GM12878 (cell line): ENCODE data around the gene PYGB. TPM values are rescaled to one million over a fixed set of nuclear protein-coding genes. Genes with fewer than 3 reads are reported as not detected.

Source experiments
- ATAC-seq: fragments of 200-7000 bp; cut with Tn5 transposase; 3 replicates; pipeline ENCODE4 v1.9.1; 2020; ENCODE audit warnings: mild to moderate bottlenecking, moderate library complexity
- BruUV-seq: library from RNA; stranded (reverse); fragments of 400-500 nt; replicated peaks from 2 replicates; lab custom pipeline; 2021; lab: Mats Ljungman, UMichigan
- CTCF ChIA-PET: fragments of 300-600 bp; sonication (Branson Sonifier 250); formaldehyde crosslinking; extraction: SDS; loops from one replicate; lab custom pipeline; 2021; ENCODE audit warnings: inconsistent platforms; lab: Yijun Ruan, JAX
- POLR2A ChIA-PET: fragments of 350-600 bp; formaldehyde crosslinking; extraction: SDS; loops from one replicate; lab custom pipeline; 2021; ENCODE audit warnings: inconsistent platforms; lab: Charles Lee
- RAD21 ChIA-PET: fragments of 300-600 bp; sonication (Branson Sonifier 250); formaldehyde crosslinking; loops from one replicate; lab custom pipeline; 2023; ENCODE audit warnings: antibody characterized with exemption; ENCODE audit not compliant: unreplicated experiment; lab: Charles Lee
- SMC1A ChIA-PET: fragments of 300-600 bp; sonication (Branson Sonifier 250); formaldehyde crosslinking; loops from one replicate; lab custom pipeline; 2023; ENCODE audit not compliant: unreplicated experiment, uncharacterized antibody; lab: Charles Lee
- DNase-seq: peaks from one replicate; pipeline ENCODE4 v3.0.0-alpha.2; 2011; ENCODE audit warnings: low read depth, low spot score
- FAIRE-seq: peaks from 3 replicates; lab custom pipeline; 2011; peaks lifted over from hg19 to GRCh38; lab: Jason Lieb, UNC
- H2AFZ ChIP-seq: 2 replicates; pipeline ENCODE4 v1.6.0; 2011; ENCODE audit warnings: low read depth, low read length, control low read depth; ENCODE audit not compliant: control insufficient read depth
- H3K27ac ChIP-seq: 2 replicates; pipeline ENCODE4 v1.5.1; 2011; ENCODE audit warnings: control low read depth; ENCODE audit not compliant: control insufficient read depth, insufficient read depth
- H3K27me3 ChIP-seq, 2 experiments: replicated peaks in 1 of 2; 2 replicates each; pipeline versions ENCODE4 v1.6.0 to v1.6.1; 2011; ENCODE audit warnings: low read length in 1 of 2; ENCODE audit not compliant: control insufficient read depth in 2 of 2, insufficient read depth in 2 of 2
- H3K36me3 ChIP-seq, 2 experiments: 2 replicates each; pipeline ENCODE4 v1.5.1; 2011; ENCODE audit warnings: low read length in 1 of 2; ENCODE audit not compliant: control insufficient read depth in 2 of 2, insufficient read depth in 2 of 2
- H3K4me1 ChIP-seq: 2 replicates; pipeline ENCODE4 v1.6.1; 2011; ENCODE audit warnings: mild to moderate bottlenecking, low read length, moderate library complexity, mixed read lengths; ENCODE audit not compliant: control insufficient read depth, insufficient read depth
- H3K4me2 ChIP-seq: 2 replicates; pipeline ENCODE4 v1.6.0; 2011; ENCODE audit warnings: control low read depth; ENCODE audit not compliant: control insufficient read depth, insufficient read depth
- H3K4me3 ChIP-seq: fragments of 200-600 bp; sonication (generic); 2 replicates; pipeline ENCODE4 v1.5.1; 2016
- H3K79me2 ChIP-seq: 2 replicates; pipeline ENCODE4 v1.6.0; 2011; ENCODE audit warnings: low read length; ENCODE audit not compliant: control insufficient read depth, insufficient read depth
- H3K9ac ChIP-seq: 2 replicates; pipeline ENCODE4 v1.8.0; 2011; ENCODE audit warnings: low read length, control low read depth, mixed read lengths; ENCODE audit not compliant: control insufficient read depth, insufficient read depth
- H3K9me3 ChIP-seq: replicated peaks from 3 replicates; pipeline ENCODE4 v1.5.1; 2011; ENCODE audit warnings: mild to moderate bottlenecking, low read length; ENCODE audit not compliant: control insufficient read depth, insufficient read depth
- H4K20me1 ChIP-seq: 2 replicates; pipeline ENCODE4 v1.6.0; 2011; ENCODE audit not compliant: control insufficient read depth, insufficient read depth
- BRCA1 ChIP-seq: IDR thresholded peaks from 2 replicates; pipeline ENCODE4 v1.6.1; 2011; ENCODE audit warnings: low read depth, low read length, improper control_type of control experiment
- CBX5 ChIP-seq: sonication (generic); IDR thresholded peaks from 2 replicates; pipeline ENCODE4 v1.6.1; 2016; ENCODE audit warnings: low read depth, moderate library complexity, mild to moderate bottlenecking, inconsistent platforms
- CHD4 ChIP-seq: fragments of 200-600 bp; sonication (generic); IDR thresholded peaks from 2 replicates; pipeline ENCODE4 v1.6.1; 2016; ENCODE audit warnings: mild to moderate bottlenecking
- CREM ChIP-seq: IDR thresholded peaks from 2 replicates; pipeline ENCODE4 v1.6.1; 2014; ENCODE audit warnings: antibody characterized with exemption, low read depth
- ESRRA ChIP-seq: IDR thresholded peaks from 2 replicates; pipeline ENCODE4 v1.6.1; 2012; ENCODE audit warnings: mild to moderate bottlenecking, low read length, improper control_type of control experiment
- ETV6 ChIP-seq, 2 experiments: fragments of 450-650 bp in 1 of 2; IDR thresholded peaks in 1 of 2; conservative IDR thresholded peaks in 1 of 2; 2 replicates each; pipeline ENCODE4 v1.6.1; 2014; ENCODE audit warnings: antibody characterized with exemption in 1 of 2, borderline replicate concordance in 1 of 2, low read depth in 1 of 2, mild to moderate bottlenecking in 1 of 2, moderate library complexity in 1 of 2
- EZH2 ChIP-seq: IDR thresholded peaks from 2 replicates; pipeline ENCODE4 v1.6.1; 2012; ENCODE audit warnings: low read depth, mild to moderate bottlenecking, control low read depth, inconsistent platforms, low read length, borderline replicate concordance; ENCODE audit not compliant: control insufficient read depth
- HCFC1 ChIP-seq: fragments of 150-350 bp; IDR thresholded peaks from 2 replicates; pipeline ENCODE4 v1.6.1; 2014; ENCODE audit warnings: low read length
- PAX8 ChIP-seq: fragments of 450-650 bp; IDR thresholded peaks from 2 replicates; pipeline ENCODE4 v1.6.1; 2017; ENCODE audit warnings: mild to moderate bottlenecking, moderate library complexity
- POU2F2 ChIP-seq: IDR thresholded peaks from 3 replicates; pipeline ENCODE4 v1.6.1; 2011; ENCODE audit warnings: low read depth, mild to moderate bottlenecking, low read length, borderline replicate concordance
- SIN3A ChIP-seq: IDR thresholded peaks from 2 replicates; pipeline ENCODE4 v1.6.1; 2012; ENCODE audit warnings: low read depth, low read length, improper control_type of control experiment
- SMAD1 ChIP-seq: fragments of 450-650 bp; IDR thresholded peaks from 2 replicates; pipeline ENCODE4 v1.6.1; 2018; ENCODE audit warnings: mild to moderate bottlenecking, low read depth; ENCODE audit not compliant: partially characterized antibody
- SPI1 ChIP-seq: IDR thresholded peaks from 2 replicates; pipeline ENCODE4 v1.6.1; 2011; ENCODE audit warnings: low read depth, mild to moderate bottlenecking, low read length, moderate library complexity, borderline replicate concordance; ENCODE audit not compliant: insufficient read depth
- SREBF1 ChIP-seq: IDR thresholded peaks from 2 replicates; pipeline ENCODE4 v1.6.1; 2012; ENCODE audit warnings: mild to moderate bottlenecking, low read length
- SREBF2 ChIP-seq: IDR thresholded peaks from 2 replicates; pipeline ENCODE4 v1.6.1; 2012; ENCODE audit warnings: mild to moderate bottlenecking, low read length
- ZNF24 ChIP-seq: fragments of 450-650 bp; IDR thresholded peaks from 2 replicates; pipeline ENCODE4 v1.6.1; 2017; ENCODE audit warnings: antibody characterized with exemption, mild to moderate bottlenecking
- WGBS: methylation state at CpG from one replicate; pipeline ENCODE4 v1.1.6; 2016; ENCODE audit warnings: low lambda C conversion rate; ENCODE audit not compliant: insufficient replicate concordance, insufficient coverage; ENCODE audit errors: missing lambda C conversion rate; 5-methylcytosine and 5-hydroxymethylcytosine counted together
- in situ Hi-C: fragments of 300-500 bp; cut with MboI; formaldehyde crosslinking; loops from 9 replicates; pipeline ENCODE4 v1.14.3; 2018; ENCODE audit warnings: mixed read lengths
- intact Hi-C: fragments of 100-400 bp; cut with micrococcal nuclease; formaldehyde crosslinking; loops from one replicate; pipeline ENCODE4 v1.14.2; 2022; ENCODE audit not compliant: unreplicated experiment
- polyA plus RNA-seq, 11 experiments: library from polyadenylated mRNA; depleted of rRNA in 4 of 11; unstranded in 6 of 11; stranded (reverse) in 5 of 11; fragments of >200 nt; fragmentation: Nextera tagmentation in 4 of 11; fragmentation: Illumina TruSeq in 1 of 11; extraction: Ambion mirVana in 4 of 11; extraction: Trizol in 1 of 11; gene quantifications; 1 replicate in 1 of 11; 2 replicates in 10 of 11; pipeline versions ENCODE4 v1.2.1 to v1.2.3, GENCODE V29; 2011 to 2016; ENCODE audit warnings: inconsistent platforms in 2 of 11, missing spikeins in 2 of 11, low read depth in 1 of 11
- total RNA-seq, 4 experiments: library from RNA; depleted of rRNA in 3 of 4; stranded (reverse); fragments of >200 nt in 3 of 4; fragmentation: Illumina TruSeq in 1 of 4; extraction: Trizol in 1 of 4; gene quantifications; 2 replicates each; pipeline versions ENCODE4 v1.2.1 to v1.2.3, GENCODE V29; 2013 to 2021
- TF ChIP-seq, protein P1 (sequence below): fragments of 450-650 bp; IDR thresholded peaks from 2 replicates; pipeline ENCODE4 v1.6.1; 2017; ENCODE audit warnings: antibody characterized with exemption, mild to moderate bottlenecking, moderate library complexity
- TF ChIP-seq, protein P2 (sequence below): fragments of 450-650 bp; formaldehyde crosslinking; IDR thresholded peaks from 2 replicates; pipeline ENCODE4 v1.4.0; 2020; ENCODE audit warnings: mild to moderate bottlenecking, moderate library complexity

The PYGB gene
- total and polyA plus RNA-seq, 10 of the 15 experiments (the other 5 are each of a cell fraction or from before 2014, with no cell fraction given): 0.34 to 33.5 (median 21.8) TPM

DNA sequence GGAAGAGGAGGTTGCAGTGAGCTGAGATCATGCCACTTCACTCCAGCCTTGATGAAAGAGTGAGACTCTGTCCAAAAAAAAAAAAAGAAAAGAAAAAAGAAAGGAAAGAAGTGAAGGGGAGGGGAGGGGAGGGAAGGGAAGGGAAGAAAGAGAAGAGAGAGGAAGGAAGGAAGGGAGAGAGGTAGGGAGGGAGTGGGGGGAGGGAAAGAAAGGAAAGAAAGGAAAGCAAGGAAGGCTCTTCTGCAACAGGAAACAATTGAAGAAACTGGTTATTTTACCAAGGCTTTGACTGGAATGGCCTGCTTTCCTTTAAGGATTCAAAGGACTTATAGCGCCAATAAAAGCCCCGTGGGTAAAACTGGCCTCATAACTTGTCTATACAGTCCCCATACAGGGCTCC is 78.1 kb downstream of the PYGB start:
- intact Hi-C loops: no loop called here

More for the DNA sequence above, 78.1 kb downstream of the PYGB start:
- H3K27ac ChIP-seq: no peak overlapping the region
- H3K4me3 ChIP-seq: no peak overlapping the region
- H3K4me1 ChIP-seq: peaks cover 10% of the 10 kb centered on the region
- no peak for ATAC-seq
- TF ChIP-seq SREBF1 (no peak), CBX5 (no peak), POU2F2 (no peak), SREBF2 (no peak), CREM (no peak), ESRRA (no peak), HCFC1 (no peak), ETV6 (conservative IDR thresholded peaks at IDR 0.05 in 1 of 2, IDR thresholded peaks at IDR 0.05 in 1 of 2; ENCODE audit: borderline replicate concordance in 1 of 2, low read depth in 1 of 2) (no peak), CHD4 (no peak), PAX8 (no peak), SPI1 (no peak), ZNF24 (no peak), EZH2 (no peak), BRCA1 (no peak), SIN3A (no peak), SMAD1 (no peak)
- TF ChIP-seq, protein P1, sequence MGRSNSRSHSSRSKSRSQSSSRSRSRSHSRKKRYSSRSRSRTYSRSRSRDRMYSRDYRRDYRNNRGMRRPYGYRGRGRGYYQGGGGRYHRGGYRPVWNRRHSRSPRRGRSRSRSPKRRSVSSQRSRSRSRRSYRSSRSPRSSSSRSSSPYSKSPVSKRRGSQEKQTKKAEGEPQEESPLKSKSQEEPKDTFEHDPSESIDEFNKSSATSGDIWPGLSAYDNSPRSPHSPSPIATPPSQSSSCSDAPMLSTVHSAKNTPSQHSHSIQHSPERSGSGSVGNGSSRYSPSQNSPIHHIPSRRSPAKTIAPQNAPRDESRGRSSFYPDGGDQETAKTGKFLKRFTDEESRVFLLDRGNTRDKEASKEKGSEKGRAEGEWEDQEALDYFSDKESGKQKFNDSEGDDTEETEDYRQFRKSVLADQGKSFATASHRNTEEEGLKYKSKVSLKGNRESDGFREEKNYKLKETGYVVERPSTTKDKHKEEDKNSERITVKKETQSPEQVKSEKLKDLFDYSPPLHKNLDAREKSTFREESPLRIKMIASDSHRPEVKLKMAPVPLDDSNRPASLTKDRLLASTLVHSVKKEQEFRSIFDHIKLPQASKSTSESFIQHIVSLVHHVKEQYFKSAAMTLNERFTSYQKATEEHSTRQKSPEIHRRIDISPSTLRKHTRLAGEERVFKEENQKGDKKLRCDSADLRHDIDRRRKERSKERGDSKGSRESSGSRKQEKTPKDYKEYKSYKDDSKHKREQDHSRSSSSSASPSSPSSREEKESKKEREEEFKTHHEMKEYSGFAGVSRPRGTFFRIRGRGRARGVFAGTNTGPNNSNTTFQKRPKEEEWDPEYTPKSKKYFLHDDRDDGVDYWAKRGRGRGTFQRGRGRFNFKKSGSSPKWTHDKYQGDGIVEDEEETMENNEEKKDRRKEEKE: no peak
- TF ChIP-seq, protein P2, sequence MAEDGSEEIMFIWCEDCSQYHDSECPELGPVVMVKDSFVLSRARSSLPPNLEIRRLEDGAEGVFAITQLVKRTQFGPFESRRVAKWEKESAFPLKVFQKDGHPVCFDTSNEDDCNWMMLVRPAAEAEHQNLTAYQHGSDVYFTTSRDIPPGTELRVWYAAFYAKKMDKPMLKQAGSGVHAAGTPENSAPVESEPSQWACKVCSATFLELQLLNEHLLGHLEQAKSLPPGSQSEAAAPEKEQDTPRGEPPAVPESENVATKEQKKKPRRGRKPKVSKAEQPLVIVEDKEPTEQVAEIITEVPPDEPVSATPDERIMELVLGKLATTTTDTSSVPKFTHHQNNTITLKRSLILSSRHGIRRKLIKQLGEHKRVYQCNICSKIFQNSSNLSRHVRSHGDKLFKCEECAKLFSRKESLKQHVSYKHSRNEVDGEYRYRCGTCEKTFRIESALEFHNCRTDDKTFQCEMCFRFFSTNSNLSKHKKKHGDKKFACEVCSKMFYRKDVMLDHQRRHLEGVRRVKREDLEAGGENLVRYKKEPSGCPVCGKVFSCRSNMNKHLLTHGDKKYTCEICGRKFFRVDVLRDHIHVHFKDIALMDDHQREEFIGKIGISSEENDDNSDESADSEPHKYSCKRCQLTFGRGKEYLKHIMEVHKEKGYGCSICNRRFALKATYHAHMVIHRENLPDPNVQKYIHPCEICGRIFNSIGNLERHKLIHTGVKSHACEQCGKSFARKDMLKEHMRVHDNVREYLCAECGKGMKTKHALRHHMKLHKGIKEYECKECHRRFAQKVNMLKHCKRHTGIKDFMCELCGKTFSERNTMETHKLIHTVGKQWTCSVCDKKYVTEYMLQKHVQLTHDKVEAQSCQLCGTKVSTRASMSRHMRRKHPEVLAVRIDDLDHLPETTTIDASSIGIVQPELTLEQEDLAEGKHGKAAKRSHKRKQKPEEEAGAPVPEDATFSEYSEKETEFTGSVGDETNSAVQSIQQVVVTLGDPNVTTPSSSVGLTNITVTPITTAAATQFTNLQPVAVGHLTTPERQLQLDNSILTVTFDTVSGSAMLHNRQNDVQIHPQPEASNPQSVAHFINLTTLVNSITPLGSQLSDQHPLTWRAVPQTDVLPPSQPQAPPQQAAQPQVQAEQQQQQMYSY (CRISPR knock-in tag): no peak
- no peak overlapping the region for H3K4me2 ChIP-seq
- WGBS: 100% methylated on average over 2 of the region's 2 CpGs
- SMC1A ChIA-PET: no interaction called here
- no peak overlapping the region for H3K9ac ChIP-seq
- H3K27me3 ChIP-seq: no peaks in the 10 kb centered on the region
- POLR2A ChIA-PET: no interaction called here
- no peaks in the 10 kb centered on the region for H3K9me3 ChIP-seq
- no peak for DNase-seq
- H3K36me3 ChIP-seq: peaks cover 0 to 8% of the 10 kb centered on the region in 2 experiments
- no peak overlapping the region for H2AFZ ChIP-seq
- FAIRE-seq: no peak
- in situ Hi-C loops: no loop called here
- H3K79me2 ChIP-seq: peaks cover 4% of the 10 kb centered on the region
- CTCF ChIA-PET: no interaction called here
- no peaks in the 10 kb centered on the region for H4K20me1 ChIP-seq
- no TSS peak for BruUV-seq
- RAD21 ChIA-PET: no interaction called here
